Right lobe of liver (tissue), 4 donors: Measurements from ENCODE around the gene PIK3IP1.

Experiments
- CTCF ChIP-seq, 4 donors: fragments of 200-600 bp in 3 of 4; fragments of 450-650 bp in 1 of 4; IDR thresholded peaks; one replicate each; pipeline versions ENCODE4 v1.5.1 to v1.8.0; 2016 to 2022; ENCODE audit warnings: antibody characterized with exemption in 4 of 4, mild to moderate bottlenecking in 2 of 4
- POLR2A ChIP-seq: fragments of 450-650 bp; IDR thresholded peaks from one replicate; pipeline ENCODE4 v1.6.1; 2017; ENCODE audit warnings: antibody characterized with exemption, mild to moderate bottlenecking
- donor health status: DM: no; HTN: no; CAD: no.
- donor health status: DM: no; HTN: no; CAD: no.
- donor health status: DM: no; HTN: yes; CAD: no.

GRCh38 chr22:31275018-31275417, 17.3 kb downstream of the PIK3IP1 start:
- TF ChIP-seq CTCF (IDR thresholded peaks at IDR 0.05) (no peak), POLR2A (no peak)
